ENCODE results near the gene BFSP2.

The BFSP2 gene, protein sequence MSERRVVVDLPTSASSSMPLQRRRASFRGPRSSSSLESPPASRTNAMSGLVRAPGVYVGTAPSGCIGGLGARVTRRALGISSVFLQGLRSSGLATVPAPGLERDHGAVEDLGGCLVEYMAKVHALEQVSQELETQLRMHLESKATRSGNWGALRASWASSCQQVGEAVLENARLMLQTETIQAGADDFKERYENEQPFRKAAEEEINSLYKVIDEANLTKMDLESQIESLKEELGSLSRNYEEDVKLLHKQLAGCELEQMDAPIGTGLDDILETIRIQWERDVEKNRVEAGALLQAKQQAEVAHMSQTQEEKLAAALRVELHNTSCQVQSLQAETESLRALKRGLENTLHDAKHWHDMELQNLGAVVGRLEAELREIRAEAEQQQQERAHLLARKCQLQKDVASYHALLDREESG

GRCh38 chr3:133400006-133400515 lies at the start of gene BFSP2:
TSS of gene BFSP2 (plus strand) at chr3:133400056. CDS start at chr3:133400084, 28 bp downstream.
- TF ChIP-seq, protein P1, sequence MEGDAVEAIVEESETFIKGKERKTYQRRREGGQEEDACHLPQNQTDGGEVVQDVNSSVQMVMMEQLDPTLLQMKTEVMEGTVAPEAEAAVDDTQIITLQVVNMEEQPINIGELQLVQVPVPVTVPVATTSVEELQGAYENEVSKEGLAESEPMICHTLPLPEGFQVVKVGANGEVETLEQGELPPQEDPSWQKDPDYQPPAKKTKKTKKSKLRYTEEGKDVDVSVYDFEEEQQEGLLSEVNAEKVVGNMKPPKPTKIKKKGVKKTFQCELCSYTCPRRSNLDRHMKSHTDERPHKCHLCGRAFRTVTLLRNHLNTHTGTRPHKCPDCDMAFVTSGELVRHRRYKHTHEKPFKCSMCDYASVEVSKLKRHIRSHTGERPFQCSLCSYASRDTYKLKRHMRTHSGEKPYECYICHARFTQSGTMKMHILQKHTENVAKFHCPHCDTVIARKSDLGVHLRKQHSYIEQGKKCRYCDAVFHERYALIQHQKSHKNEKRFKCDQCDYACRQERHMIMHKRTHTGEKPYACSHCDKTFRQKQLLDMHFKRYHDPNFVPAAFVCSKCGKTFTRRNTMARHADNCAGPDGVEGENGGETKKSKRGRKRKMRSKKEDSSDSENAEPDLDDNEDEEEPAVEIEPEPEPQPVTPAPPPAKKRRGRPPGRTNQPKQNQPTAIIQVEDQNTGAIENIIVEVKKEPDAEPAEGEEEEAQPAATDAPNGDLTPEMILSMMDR (IDR thresholded peaks at IDR 0.05; ENCODE audit: insufficient read depth, low read depth, low read length, missing control alignments): no peak
- H3K4me3 ChIP-seq (ENCODE audit: low read length): no peak within 1 kb of the TSS
- DNase-seq (ENCODE audit: low read depth): no peak

DNA sequence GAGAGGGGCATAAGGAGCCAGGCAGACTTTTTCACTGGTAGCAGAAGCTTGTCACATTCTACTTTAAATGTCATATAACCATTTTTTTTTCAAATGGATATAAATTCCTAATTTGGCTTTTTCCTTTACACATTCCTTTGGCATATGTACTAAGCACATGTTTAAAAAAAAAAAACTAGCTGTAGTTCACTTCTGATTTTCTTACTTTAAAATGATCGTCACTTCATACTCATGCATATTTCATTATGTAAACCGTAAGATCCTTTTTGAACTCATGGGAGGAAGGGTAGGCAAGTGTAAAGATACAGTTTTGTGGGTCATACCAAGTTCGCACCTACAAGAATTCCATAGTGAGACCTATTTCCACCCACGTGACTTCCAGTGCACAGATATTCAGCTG lies 45.1 kb upstream of the BFSP2 start:
- H3K4me3 ChIP-seq (ENCODE audit: low read length): no peak overlapping the region
- DNase-seq (ENCODE audit: low read depth): no peak
- TF ChIP-seq, protein P1 (IDR thresholded peaks at IDR 0.05; ENCODE audit: insufficient read depth, low read depth, low read length, missing control alignments): no peak

DNA sequence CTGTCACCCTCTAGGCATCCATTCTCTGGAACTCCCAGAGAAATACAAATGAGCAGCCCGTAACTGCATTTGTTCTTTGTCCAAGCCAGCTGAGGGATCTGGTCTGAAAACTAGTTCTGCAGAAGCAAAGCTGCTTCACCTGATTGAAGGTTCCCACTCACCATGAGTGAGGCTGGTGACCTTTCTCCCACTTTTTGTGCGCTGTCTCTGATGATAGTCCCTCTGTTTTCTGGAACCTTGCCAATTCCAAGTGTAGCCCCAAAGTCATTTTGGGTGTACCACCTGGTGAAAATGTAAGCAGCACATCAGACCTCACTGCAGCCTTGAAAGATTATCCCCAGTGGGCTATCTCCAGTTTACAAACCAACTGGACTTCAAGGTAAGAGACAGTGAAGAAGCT lies 39.4 kb upstream of the BFSP2 start:
- TF ChIP-seq, protein P1 (IDR thresholded peaks at IDR 0.05; ENCODE audit: insufficient read depth, low read depth, low read length, missing control alignments): no peak
- DNase-seq (ENCODE audit: low read depth): no peak
- H3K4me3 ChIP-seq (ENCODE audit: low read length): no peak overlapping the region

DNA sequence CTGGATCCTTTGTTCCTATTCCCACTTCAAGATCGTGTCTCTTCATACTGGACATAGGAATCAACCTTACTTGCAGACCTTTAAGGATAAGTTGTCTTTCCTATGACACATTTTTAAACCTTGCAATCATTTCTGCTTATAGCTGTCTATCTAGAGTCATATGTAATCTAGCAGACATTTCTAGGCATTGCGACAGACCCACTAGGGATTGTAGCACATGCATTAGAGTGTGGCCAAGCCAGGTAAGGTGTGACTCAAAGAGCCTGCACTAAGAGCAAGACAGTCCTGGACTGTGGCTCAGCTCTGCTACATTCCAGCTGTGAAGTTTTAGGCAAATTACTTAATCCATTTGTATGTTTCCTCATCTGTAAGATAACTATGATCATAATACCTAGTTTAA lies 38.8 kb upstream of the BFSP2 start:
- TF ChIP-seq, protein P1 (IDR thresholded peaks at IDR 0.05; ENCODE audit: insufficient read depth, low read depth, low read length, missing control alignments): no peak
- no peak overlapping the region for H3K4me3 ChIP-seq (ENCODE audit: low read length)
- DNase-seq (ENCODE audit: low read depth): peak; percentile 69

DNA sequence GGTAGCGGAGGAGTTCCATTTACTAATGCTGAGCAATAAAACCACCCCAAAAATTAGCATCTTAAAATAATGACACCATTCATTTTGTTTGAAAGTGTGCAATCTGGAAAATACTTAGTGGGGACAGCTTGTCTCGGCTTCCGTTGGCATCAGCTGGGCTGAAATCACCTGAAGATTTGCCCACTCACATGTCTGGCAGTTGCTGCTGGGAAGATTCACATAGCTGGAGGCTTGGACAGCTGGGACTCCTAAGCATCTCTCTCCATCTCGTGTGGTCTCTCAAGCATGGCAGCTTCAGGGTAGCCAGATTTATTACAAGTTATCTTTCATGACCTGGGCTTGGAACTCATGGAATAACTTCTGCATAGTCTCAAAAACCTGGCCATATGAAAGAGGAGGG lies 38.4 kb upstream of the BFSP2 start:
- H3K4me3 ChIP-seq (ENCODE audit: low read length): no peak overlapping the region
- DNase-seq (ENCODE audit: low read depth): no peak
- TF ChIP-seq, protein P1 (IDR thresholded peaks at IDR 0.05; ENCODE audit: insufficient read depth, low read depth, low read length, missing control alignments): no peak

DNA sequence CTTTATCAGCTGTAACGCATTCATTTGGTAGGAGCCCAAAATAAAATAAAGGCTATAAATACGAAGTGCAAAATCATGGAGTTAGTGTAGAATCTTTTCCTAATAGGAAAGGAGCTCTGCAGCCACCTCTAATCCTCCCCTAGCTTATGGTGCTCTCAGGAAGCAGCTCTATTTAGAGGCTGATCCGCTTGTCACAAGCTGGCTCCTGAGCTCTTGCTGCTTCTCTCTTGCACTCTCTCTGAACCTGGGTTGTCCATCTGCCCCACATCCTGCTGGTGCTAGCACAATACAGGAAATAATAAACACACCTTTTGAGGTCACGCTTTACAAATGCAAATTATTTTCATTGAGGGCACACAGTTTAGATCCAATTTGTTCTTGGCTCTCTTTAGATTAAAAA lies 37.3 kb upstream of the BFSP2 start:
- H3K4me3 ChIP-seq (ENCODE audit: low read length): no peak overlapping the region
- DNase-seq (ENCODE audit: low read depth): no peak
- TF ChIP-seq, protein P1 (IDR thresholded peaks at IDR 0.05; ENCODE audit: insufficient read depth, low read depth, low read length, missing control alignments): no peak

All from epithelial cell of esophagus (primary cell).